GM06990 (cell line): ENCODE data around the gene SERPINB6.
"Not testable (repeated sequence)": the region's sequence is repeated elsewhere in the genome, so short reads cannot be mapped to it uniquely, and the experiment has no call there.

Source experiments
- DNase-seq: peaks from one replicate; pipeline ENCODE4 v3.0.0-alpha.2; 2011; ENCODE audit not compliant: insufficient read length; ENCODE audit errors: extremely low read depth
- H3K27me3 ChIP-seq: replicated peaks from 2 replicates; pipeline ENCODE4 v1.6.0; 2011; ENCODE audit warnings: low read length; ENCODE audit not compliant: control insufficient read depth, insufficient read depth
- H3K36me3 ChIP-seq: 2 replicates; pipeline ENCODE4 v1.5.1; 2011; ENCODE audit warnings: low read length; ENCODE audit not compliant: control insufficient read depth, insufficient read depth
- H3K4me3 ChIP-seq: replicated peaks from 2 replicates; pipeline ENCODE4 v1.5.1; 2011; ENCODE audit warnings: low read depth, mild to moderate bottlenecking, control low read depth, low read length
- TF ChIP-seq, protein P1 (sequence below): IDR thresholded peaks from 2 replicates; pipeline ENCODE4 v1.5.1; 2011; ENCODE audit warnings: low read length, control low read depth, mild to moderate bottlenecking, inconsistent platforms; ENCODE audit not compliant: insufficient read depth, poor library complexity, severe bottlenecking

The SERPINB6 gene

GRCh38 chr6:3011158-3011557 lies 39.8 kb upstream of the SERPINB6 start:
- Histone ChIP-seq H3K36me3 (no peaks in the 10 kb centered on the region), H3K27me3 (no peaks in the 10 kb centered on the region), H3K4me3 (no peak overlapping the region)
- TF ChIP-seq, protein P1, sequence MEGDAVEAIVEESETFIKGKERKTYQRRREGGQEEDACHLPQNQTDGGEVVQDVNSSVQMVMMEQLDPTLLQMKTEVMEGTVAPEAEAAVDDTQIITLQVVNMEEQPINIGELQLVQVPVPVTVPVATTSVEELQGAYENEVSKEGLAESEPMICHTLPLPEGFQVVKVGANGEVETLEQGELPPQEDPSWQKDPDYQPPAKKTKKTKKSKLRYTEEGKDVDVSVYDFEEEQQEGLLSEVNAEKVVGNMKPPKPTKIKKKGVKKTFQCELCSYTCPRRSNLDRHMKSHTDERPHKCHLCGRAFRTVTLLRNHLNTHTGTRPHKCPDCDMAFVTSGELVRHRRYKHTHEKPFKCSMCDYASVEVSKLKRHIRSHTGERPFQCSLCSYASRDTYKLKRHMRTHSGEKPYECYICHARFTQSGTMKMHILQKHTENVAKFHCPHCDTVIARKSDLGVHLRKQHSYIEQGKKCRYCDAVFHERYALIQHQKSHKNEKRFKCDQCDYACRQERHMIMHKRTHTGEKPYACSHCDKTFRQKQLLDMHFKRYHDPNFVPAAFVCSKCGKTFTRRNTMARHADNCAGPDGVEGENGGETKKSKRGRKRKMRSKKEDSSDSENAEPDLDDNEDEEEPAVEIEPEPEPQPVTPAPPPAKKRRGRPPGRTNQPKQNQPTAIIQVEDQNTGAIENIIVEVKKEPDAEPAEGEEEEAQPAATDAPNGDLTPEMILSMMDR: no peak
- no peak for DNase-seq

DNA sequence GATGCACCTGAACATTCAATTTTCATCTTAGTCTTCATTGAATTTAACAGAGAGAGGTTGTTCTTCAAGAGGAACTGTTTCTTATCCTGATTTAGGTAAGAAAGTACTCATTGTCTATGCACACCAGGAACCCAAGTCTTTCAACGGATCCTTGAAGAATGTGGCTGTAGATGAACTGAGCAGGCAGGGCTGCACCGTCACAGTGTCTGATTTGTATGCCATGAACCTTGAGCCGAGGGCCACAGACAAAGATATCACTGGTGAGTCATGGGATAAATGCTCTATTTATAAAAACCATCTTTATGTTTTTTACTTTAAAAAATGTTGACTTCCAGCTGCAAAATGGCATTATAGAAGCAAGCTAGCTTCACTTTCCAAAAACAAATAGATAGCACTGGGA lies 38.6 kb upstream of the SERPINB6 start:
- DNase-seq: no peak
- no peak overlapping the region for H3K4me3 ChIP-seq
- TF ChIP-seq, protein P1: no peak
- H3K27me3 ChIP-seq: no peaks in the 10 kb centered on the region
- H3K36me3 ChIP-seq: no peaks in the 10 kb centered on the region

DNA sequence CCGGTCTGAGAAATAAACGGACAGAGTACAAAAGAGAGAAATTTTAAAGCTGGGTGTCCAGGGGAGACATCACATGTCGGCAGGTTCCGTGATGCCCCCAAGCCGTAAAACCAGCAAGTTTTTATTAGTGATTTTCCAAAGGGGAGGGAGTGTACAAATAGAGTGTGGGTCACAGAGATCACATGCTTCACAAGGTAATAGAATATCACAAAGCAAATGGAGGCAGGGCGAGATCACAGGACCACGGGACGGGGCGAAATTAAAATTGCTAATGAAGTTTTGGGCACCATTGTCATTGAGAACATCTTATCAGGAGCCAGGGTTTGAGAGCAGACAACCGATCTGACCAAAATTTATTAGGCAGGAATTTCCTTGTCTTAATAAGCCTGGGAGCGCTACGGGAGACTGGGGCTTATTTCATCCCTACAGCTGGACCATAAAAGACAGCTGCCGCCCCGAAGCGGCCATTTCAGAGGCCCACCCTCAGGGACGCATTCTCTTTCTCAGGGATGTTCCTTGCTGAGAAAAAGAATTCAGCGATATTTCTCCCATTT lies 37.4 kb upstream of the SERPINB6 start:
- DNase-seq, H3K4me3 ChIP-seq, H3K36me3 ChIP-seq, H3K27me3 ChIP-seq: not testable (repeated sequence)

DNA sequence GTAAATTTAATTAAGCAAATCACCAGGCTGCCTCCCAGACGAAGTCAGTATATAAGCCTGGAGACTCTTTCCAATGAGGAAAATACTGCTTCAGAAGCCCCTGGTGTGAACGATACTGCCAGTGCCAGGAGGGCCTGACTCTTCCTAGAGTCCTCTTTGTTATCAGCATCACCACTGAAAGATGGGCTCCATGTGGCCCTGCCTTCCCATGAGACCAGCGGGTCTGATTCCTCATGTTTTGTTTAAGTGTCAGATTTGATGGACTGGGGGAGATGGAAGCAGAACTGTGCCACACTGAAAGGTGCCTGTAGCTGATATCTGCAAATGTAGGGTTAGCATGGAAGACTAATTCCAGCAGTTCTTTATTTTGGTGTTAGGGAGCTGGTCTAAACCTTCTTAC lies 36.2 kb upstream of the SERPINB6 start:
- no peaks in the 10 kb centered on the region for H3K27me3 ChIP-seq
- no peak overlapping the region for H3K4me3 ChIP-seq
- DNase-seq: no peak
- H3K36me3 ChIP-seq: no peaks in the 10 kb centered on the region
- TF ChIP-seq, protein P1: no peak

GRCh38 chr6:3006476-3006875 lies 35.1 kb upstream of the SERPINB6 start:
- TF ChIP-seq, protein P1: no peak
- H3K36me3 ChIP-seq: no peaks in the 10 kb centered on the region
- DNase-seq: no peak
- H3K4me3 ChIP-seq: no peak overlapping the region
- no peaks in the 10 kb centered on the region for H3K27me3 ChIP-seq

DNA sequence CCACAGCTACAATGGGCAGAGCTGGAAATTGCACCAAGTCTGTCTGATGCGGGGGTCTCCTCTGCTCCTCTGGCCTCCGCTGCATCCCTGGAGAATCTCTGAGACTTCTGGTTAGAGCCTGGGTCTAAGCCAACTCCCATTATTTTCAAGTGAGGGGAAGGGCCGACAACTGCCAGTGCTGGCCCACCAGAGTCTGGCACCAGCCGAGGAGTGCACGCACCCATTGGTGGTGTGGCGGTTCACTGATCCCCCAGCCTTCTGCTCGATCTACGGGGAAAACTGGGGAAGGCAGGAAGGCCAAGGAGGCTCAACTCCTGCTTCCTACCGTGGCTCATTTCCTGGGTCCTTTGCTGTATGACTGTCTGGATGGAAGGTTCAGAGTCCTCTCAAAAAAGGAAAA lies 34.5 kb upstream of the SERPINB6 start:
- no peaks in the 10 kb centered on the region for H3K27me3 ChIP-seq
- no peak overlapping the region for H3K4me3 ChIP-seq
- H3K36me3 ChIP-seq: no peaks in the 10 kb centered on the region
- no peak for DNase-seq
- TF ChIP-seq, protein P1: no peak
